GM12801 (cell line): ENCODE results near the gene PLXNA4.

Source experiments
- CTCF ChIP-seq: IDR thresholded peaks from one replicate; pipeline ENCODE4 v1.5.1; 2011; ENCODE audit warnings: control low read depth; ENCODE audit not compliant: insufficient read length; ENCODE audit errors: extremely low read depth

PLXNA4 gene

GRCh38 chr7:132509643-132510042 lies 66.6 kb downstream of the PLXNA4 start:
- TF ChIP-seq CTCF, result no peak

- TF ChIP-seq CTCF, result no peak
These were observed 67.4 kb downstream of the PLXNA4 start for GRCh38 chr7:132508724-132509353.

DNA sequence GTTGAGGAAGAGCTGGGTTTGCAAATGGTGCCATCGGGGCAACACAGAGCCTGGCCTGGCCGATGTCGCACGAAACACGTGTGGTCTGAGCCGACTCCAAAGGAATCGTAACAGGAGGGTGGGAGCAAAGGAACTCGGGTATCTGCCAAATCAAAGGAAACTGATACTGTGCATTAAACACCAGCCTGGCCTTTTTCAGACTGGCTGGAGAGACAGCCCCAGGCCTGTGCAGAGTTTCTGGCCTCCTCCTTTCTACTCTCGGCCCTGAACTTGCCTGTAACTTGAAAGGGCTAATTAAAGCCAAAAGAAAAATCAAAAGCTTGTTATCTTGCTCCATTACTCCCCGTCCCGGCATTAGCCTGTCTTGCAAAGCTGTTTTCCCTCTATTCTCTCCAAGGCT lies 71.4 kb downstream of the PLXNA4 start:
- TF ChIP-seq CTCF, result no peak

DNA sequence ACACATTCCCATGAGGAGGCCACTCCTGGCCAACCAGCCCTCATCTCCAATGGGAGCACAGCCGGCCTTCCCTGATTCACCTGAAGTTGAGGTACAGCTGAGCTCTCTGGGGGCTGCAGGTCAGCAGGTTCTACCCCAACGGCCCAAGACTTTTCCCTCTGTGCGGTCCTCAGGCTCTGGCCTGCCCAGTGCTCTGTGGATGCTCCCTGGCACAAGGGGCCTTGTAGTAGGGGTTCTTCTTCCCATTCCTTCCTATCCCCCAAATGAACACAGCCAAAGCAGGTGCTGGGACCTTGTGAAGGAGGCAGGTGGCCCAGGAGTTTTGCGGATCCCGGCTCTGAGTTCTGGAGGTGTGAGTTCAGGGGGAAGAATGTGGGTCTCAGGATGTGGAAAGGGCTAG lies 72.2 kb downstream of the PLXNA4 start:
- TF ChIP-seq CTCF, result no peak

DNA sequence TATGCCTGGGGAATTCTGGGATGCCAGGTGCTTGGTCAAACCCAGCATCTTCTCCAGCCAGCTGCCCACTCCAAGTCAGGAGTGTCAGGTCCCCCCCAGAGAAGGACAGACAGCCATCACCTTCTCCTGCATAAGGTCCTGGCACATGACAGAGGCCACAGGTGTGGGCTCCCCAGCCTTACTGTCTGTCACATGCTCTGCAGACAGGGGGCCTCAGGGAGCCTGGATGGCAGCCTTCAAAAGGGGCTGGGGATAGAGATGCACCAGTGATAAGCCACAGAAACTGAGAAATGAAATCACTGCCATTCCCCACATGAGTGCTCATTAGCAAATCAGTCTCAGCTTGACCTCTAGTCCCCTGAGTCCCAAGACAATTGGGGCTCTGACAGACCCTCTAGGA lies 72.9 kb downstream of the PLXNA4 start:
- TF ChIP-seq CTCF, result no peak

- no peak for TF ChIP-seq CTCF
These were observed 74.3 kb downstream of the PLXNA4 start for GRCh38 chr7:132501956-132502355.

GRCh38 chr7:132500727-132501440 lies 75.4 kb downstream of the PLXNA4 start:
- no peak for TF ChIP-seq CTCF
